ENCODE measurements around the gene SCN5A. TPM values are rescaled to one million over a fixed set of nuclear protein-coding genes. Genes with fewer than 3 reads are reported as not detected.

SCN5A gene
- polyA plus RNA-seq, 1 experiment: 0.63 TPM

DNA sequence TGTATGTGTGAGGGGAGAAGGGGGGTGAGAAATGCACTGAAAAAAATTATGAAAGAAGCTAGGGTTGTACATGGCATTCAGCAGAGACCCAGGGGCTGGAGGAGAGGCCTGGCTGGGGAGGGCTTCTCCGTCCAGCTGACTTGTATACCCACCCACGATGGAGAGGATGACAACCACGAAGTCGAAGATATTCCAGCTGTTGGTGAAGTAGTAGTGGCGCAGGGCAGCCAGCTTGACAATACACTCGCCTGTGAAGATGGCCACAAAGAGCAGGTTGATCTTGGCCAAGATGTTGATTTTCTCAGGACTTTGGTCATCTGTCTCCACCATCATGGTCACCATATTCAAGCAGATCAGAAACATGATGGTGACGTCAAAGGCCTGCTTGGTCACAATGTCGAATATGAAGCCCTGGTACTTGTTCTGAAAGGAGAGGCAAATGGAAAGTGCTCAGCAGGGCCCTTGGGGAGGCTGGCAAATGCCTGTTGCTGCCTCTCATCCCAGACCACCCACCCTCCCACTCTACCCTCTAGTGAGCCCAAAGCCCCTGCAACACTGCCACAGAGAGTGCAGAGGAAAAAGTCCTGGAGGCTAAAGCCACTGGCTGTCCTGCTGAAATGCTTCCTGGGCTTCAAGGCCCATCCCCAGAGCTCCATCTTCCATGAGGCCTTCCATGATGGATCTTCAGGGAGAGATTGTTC, 95.2 kb downstream of the SCN5A start:
- CTCF ChIA-PET: interaction anchor here (1.3 kb wide), 1 partner anchor 446 kb away, joined by 3 read pairs; no protein-coding TSS in a partner anchor
- TF ChIP-seq, protein P1, sequence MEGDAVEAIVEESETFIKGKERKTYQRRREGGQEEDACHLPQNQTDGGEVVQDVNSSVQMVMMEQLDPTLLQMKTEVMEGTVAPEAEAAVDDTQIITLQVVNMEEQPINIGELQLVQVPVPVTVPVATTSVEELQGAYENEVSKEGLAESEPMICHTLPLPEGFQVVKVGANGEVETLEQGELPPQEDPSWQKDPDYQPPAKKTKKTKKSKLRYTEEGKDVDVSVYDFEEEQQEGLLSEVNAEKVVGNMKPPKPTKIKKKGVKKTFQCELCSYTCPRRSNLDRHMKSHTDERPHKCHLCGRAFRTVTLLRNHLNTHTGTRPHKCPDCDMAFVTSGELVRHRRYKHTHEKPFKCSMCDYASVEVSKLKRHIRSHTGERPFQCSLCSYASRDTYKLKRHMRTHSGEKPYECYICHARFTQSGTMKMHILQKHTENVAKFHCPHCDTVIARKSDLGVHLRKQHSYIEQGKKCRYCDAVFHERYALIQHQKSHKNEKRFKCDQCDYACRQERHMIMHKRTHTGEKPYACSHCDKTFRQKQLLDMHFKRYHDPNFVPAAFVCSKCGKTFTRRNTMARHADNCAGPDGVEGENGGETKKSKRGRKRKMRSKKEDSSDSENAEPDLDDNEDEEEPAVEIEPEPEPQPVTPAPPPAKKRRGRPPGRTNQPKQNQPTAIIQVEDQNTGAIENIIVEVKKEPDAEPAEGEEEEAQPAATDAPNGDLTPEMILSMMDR (IDR thresholded peaks at IDR 0.05; ENCODE audit: low read depth, low read length): no peak

DNA sequence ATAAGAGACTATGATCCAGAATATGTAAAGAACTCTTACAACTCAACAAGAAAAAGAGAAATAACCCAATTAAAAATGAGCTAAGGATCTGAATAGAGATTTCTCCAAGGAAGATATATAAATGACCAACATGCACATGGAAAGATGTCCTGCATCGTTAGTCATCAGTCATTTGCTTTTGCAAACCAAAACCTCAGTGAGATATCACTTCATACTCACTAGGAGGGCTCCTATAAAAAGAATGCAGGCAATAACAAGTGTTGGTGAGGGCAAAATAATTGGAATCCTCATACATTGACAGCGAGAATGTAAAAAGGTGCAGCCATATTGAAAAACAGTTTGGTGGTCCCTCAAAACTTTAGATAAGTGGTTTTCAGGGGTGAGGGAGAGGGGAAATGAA, 96.4 kb downstream of the SCN5A start:
- Histone ChIP-seq H3K27me3 (ENCODE audit: control insufficient read depth, insufficient read depth, low read length) (peaks cover 6% of the 10 kb centered on the region), H3K9me3 (ENCODE audit: control insufficient read depth, insufficient read depth, low read length) (no peaks in the 10 kb centered on the region; the same call in 1 of the 2 replicates), H3K4me3 (ENCODE audit: low read depth, low read length) (no peak overlapping the region), H3K27ac (ENCODE audit: low read depth, low read length) (no peak overlapping the region)
- ChIA-PET POLR2A (no interaction called here), CTCF (no interaction called here)
- TF ChIP-seq, protein P1 (IDR thresholded peaks at IDR 0.05; ENCODE audit: low read depth, low read length): no peak
- no peak for DNase-seq (ENCODE audit: low read depth, low spot score)

More for the DNA sequence above, 95.2 kb downstream of the SCN5A start:
- Histone ChIP-seq H3K4me3 (ENCODE audit: low read depth, low read length) (no peak overlapping the region), H3K9me3 (ENCODE audit: control insufficient read depth, insufficient read depth, low read length) (no peaks in the 10 kb centered on the region; the same call in 1 of the 2 replicates), H3K27me3 (ENCODE audit: control insufficient read depth, insufficient read depth, low read length) (peaks cover 6% of the 10 kb centered on the region), H3K27ac (ENCODE audit: low read depth, low read length) (no peak overlapping the region)
- POLR2A ChIA-PET: no interaction called here
- DNase-seq (ENCODE audit: low read depth, low spot score): no peak

DNA sequence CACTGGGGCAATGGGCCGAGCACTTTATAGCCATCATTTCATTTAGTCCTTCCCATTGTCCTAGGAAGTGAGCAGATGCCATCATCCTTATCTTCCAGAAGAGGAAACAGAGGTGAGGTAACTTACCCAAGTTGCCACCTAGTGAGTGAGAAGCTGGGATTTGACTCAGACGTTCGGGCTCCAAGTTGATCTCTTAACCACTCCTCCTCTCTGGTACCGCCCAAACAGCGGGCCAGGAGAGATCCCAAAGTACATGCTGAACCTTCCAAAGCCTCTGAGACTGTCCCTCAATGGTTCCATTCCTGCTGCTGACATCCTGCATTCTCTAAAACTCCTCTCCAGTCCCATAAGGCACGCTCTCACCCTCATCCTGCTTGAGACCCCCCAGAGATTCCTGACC, 97.1 kb downstream of the SCN5A start:
- TF ChIP-seq, protein P1 (IDR thresholded peaks at IDR 0.05; ENCODE audit: low read depth, low read length): no peak
- no peak overlapping the region for H3K27ac ChIP-seq (ENCODE audit: low read depth, low read length)

DNA sequence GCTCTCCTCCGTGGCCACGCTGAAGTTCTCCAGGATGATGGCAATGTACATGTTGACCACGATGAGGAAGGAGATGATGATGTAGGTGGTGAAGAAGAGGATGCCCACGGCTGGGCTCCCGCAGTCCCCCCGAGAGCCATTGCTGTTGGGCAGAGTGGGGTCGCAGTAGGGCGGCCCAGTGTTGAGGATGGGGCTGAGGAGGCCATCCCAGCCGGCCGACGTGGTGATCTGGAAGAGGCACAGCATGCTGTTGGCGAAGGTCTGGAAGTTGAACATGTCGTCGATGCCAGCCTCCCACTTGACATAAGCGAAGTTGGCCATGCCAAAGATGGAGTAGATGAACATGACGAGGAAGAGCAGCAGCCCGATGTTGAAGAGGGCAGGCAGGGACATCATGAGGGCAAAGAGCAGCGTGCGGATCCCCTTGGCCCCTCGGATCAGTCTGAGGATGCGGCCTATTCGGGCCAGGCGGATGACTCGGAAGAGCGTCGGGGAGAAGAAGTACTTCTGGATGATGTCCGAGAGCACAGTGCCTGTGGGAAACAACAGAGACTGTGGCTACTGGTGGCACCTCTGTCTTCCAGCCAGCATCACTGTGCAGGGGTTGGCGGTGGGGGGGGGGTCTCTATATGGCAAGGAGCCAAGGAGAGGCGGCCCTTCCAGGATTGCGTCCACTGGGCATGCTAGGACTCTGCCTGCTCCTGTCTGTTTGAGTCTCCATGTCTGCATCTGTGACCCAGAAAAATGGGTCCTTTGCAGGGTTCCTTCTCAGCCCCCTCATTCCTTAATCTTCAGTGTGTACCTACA, 98.3 kb downstream of the SCN5A start:
- ChIA-PET POLR2A (no interaction called here), CTCF (no interaction called here)
- no peak for DNase-seq (ENCODE audit: low read depth, low spot score)
- Histone ChIP-seq H3K27me3 (ENCODE audit: control insufficient read depth, insufficient read depth, low read length) (peaks cover 2% of the 10 kb centered on the region), H3K27ac (ENCODE audit: low read depth, low read length) (no peak overlapping the region), H3K4me3 (ENCODE audit: low read depth, low read length) (no peak overlapping the region), H3K9me3 (ENCODE audit: control insufficient read depth, insufficient read depth, low read length) (no peaks in the 10 kb centered on the region; the same call in 1 of the 2 replicates)
- TF ChIP-seq, protein P1 (IDR thresholded peaks at IDR 0.05; ENCODE audit: low read depth, low read length): no peak

More for the DNA sequence above, 97.1 kb downstream of the SCN5A start:
- CTCF ChIA-PET: no interaction called here
- Histone ChIP-seq H3K27me3 (ENCODE audit: control insufficient read depth, insufficient read depth, low read length) (peaks cover 5% of the 10 kb centered on the region), H3K9me3 (ENCODE audit: control insufficient read depth, insufficient read depth, low read length) (no peaks in the 10 kb centered on the region; the same call in 1 of the 2 replicates), H3K4me3 (ENCODE audit: low read depth, low read length) (no peak overlapping the region)
- POLR2A ChIA-PET: no interaction called here
- DNase-seq (ENCODE audit: low read depth, low spot score): no peak

Measured in AG04450 (cell line).